Chondrocyte (in vitro differentiated cells): ENCODE measurements around the gene MIEF2. TPM values are rescaled to one million over a fixed set of nuclear protein-coding genes. Genes with fewer than 3 reads are reported as not detected.
"Not testable (repeated sequence)": the region's sequence is repeated elsewhere in the genome, so short reads cannot be mapped to it uniquely, and the experiment has no call there.

Source experiments
- DNase-seq: peaks from one replicate; pipeline ENCODE4 v3.0.0; 2021; ENCODE audit warnings: mixed read lengths, low spot score
- H3K27ac Mint-ChIP-seq: one replicate; pipeline ENCODE4 v1.8.0; 2021; ENCODE audit warnings: mild to moderate bottlenecking, moderate library complexity, mixed read lengths; ENCODE audit not compliant: unreplicated experiment
- H3K27me3 Mint-ChIP-seq: 2 replicates; pipeline ENCODE4 v1.8.0; 2021; ENCODE audit warnings: low read depth, mixed read lengths
- H3K36me3 Mint-ChIP-seq: 2 replicates; pipeline ENCODE4 v1.8.0; 2021; ENCODE audit warnings: low read depth, mixed read lengths
- H3K4me1 Mint-ChIP-seq: 2 replicates; pipeline ENCODE4 v1.8.0; 2021; ENCODE audit warnings: low read depth, mild to moderate bottlenecking, mixed read lengths
- H3K4me3 Mint-ChIP-seq: one replicate; pipeline ENCODE4 v1.8.0; 2021; ENCODE audit warnings: mild to moderate bottlenecking, moderate library complexity, mixed read lengths; ENCODE audit not compliant: unreplicated experiment
- H3K9me3 Mint-ChIP-seq: 2 replicates; pipeline ENCODE4 v1.8.0; 2021; ENCODE audit warnings: low read depth, mixed read lengths
- CTCF ChIP-seq: fragments of 200-600 bp; sonication (generic); IDR thresholded peaks from 2 replicates; pipeline ENCODE4 v1.5.0; 2021; ENCODE audit warnings: antibody characterized with exemption, mild to moderate bottlenecking, moderate library complexity
- long read RNA-seq: library from polyadenylated mRNA; stranded (forward); transcript quantifications from one replicate; pipeline ENCODE4 v2.0.0, GENCODE V29; 2021
- total RNA-seq: library from RNA; stranded (reverse); gene quantifications from 3 replicates; pipeline ENCODE4 v1.2.1, GENCODE V29; 2021

The MIEF2 gene
- total RNA-seq: 9.5 to 11.5 TPM (median 10.7 TPM) in 3 replicates
- long read RNA-seq, transcript MIEF2-201 (4 exons, 3,364 nt): major isoform, 34 of 40 reads
- long read RNA-seq, partial matches to known transcripts: 1 of 40 reads
- long read RNA-seq, other reads (novel, unspliced or antisense): 5 of 40 reads

GRCh38 chr17:18260332-18261145, at the start of gene MIEF2:
Gene MIEF2, plus strand, starts transcription at chr17:18260662. Its CDS starts 2,059 bp downstream, at chr17:18262721.
- peaks cover 30% of the 10 kb centered on the region for H3K4me1 Mint-ChIP-seq
- peaks cover 7% of the 10 kb centered on the region for H3K36me3 Mint-ChIP-seq

DNA sequence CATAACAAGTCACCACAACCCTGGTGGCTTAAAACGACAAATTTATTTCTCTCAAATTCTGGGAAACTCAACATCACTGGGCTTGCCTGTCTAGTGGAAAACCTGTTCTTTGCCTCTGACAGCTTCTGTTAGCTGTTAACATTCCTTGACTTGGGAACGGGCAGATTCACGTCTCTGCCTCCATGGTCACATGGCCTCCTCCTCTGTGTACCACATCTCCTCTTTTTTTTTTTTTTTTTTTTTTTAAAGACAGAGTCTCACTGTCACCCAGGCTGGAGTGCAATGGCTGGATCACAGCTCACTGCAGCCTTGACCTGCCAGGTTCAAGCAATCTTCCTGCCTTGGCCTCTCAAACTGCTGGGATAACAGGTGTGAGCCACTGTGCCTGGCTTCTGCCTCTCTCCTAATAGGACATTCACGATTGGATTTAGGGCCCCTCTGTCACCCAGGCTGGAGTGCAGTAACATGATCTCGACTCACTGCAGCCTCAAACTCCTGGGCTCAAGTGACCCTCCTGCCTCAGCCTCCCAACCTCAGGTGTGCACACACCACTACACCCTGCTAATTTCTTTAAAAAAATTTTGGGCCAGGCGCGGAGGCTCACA, 46.7 kb upstream of the MIEF2 start:
- Mint-ChIP-seq H3K4me3 (no peak overlapping the region), H3K27me3 (no peaks in the 10 kb centered on the region), H3K36me3 (peaks cover 16% of the 10 kb centered on the region), H3K9me3 (no peaks in the 10 kb centered on the region), H3K27ac (no peak overlapping the region), H3K4me1 (peaks cover 1% of the 10 kb centered on the region)
- no peak for DNase-seq
- no peak for TF ChIP-seq CTCF

More at GRCh38 chr17:18260332-18261145, at the start of gene MIEF2:
- TF ChIP-seq CTCF: no peak
- Mint-ChIP-seq H3K27ac (peak within 1 kb of the TSS; percentile 88), H3K27me3 (no peaks in the 10 kb centered on the region), H3K4me3 (peak within 1 kb of the TSS; percentile 80), H3K9me3 (no peaks in the 10 kb centered on the region)
- DNase-seq: peak; percentile 97

DNA sequence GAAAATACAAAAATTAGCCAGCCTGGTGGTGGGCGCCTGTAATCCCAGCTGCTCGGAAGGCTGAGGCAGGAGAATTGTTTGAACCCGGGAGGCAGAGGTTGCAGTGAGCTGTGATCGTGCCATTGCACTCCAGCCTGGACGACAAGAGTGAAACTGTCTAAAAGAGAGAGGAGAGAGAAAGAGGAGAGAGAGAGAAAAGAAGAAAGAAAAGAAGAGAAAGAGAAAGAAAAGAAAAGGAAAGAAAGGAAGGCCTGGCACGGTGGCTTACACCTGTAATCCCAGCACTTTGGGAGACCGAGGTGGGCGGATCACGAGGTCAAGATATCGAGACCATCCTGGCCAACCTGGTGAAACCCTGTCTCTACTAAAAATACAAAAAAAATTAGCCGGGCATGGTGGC, 43.6 kb upstream of the MIEF2 start:
- not testable (repeated sequence) for DNase-seq, H3K27ac Mint-ChIP-seq, H3K27me3 Mint-ChIP-seq, H3K4me1 Mint-ChIP-seq, H3K36me3 Mint-ChIP-seq, H3K4me3 Mint-ChIP-seq, H3K9me3 Mint-ChIP-seq

DNA sequence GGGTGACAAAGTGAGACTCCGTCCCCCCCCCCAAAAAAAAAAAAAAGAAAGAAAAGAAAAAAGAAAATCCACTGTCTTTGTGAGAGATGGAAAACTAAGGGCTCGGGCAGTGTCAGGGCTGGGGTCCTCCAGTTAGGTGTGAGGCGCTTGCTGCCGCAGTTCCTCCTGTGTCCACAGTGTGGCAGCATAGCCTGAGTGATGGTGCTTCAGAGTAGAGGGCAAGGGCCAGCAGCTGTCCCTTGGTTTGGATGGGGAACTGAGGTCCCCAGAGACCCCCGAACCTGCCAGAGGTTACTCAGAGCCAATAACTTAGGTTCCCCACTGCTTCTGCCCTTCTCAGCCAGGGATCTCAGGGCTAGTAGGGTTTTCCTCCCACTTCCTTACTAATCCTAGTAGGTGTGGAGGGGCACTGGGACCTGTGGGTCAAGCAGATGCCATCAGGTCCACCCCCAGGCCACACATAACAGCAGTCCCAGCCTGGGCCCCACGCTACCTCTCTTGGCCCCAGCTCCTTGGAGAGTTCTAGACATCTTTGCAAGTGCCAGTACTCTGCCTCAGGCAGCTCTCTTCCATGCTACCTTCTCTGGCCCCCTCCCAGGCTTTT, 42.9 kb upstream of the MIEF2 start:
- no peak for DNase-seq
- no peaks in the 10 kb centered on the region for H3K27me3 Mint-ChIP-seq
- no peak overlapping the region for H3K27ac Mint-ChIP-seq
- no peaks in the 10 kb centered on the region for H3K9me3 Mint-ChIP-seq
- no peaks in the 10 kb centered on the region for H3K36me3 Mint-ChIP-seq
- peak; percentile 87 for TF ChIP-seq CTCF
- peaks cover 8% of the 10 kb centered on the region for H3K4me1 Mint-ChIP-seq
- no peak overlapping the region for H3K4me3 Mint-ChIP-seq

DNA sequence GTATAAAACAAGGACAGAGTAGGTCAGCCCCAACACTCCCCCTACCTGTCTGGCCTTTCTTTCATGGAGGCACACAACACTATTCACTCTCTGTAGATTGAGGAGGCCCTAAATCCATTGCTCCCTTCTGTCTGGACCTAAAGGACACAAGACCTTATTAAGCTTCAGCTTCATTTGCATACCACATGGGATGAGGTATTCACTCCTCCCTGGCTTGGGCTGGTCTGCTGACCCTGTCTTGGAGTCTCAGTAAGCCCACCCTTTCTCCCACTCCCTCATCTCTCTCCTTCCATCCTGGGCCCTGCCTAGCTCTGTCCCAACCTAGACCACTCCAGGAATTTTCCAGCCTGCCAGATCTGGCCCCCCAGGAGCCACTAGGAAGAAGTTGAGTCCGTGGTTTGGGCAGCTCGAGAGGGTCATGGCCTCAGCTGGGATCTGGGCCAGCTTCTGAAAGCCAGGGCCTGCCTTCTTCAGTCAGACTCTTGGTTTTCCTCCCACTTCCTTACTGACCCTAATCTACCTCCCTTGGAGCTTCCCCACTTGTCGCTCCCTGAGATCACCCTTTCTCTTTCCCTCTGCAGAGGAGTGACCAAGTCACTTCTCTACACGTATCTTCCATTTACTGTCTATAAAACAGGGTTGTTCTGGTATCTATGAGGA, 41.6 kb upstream of the MIEF2 start:
- H3K4me3 Mint-ChIP-seq: no peak overlapping the region
- peak overlapping the region; percentile 70 for H3K27ac Mint-ChIP-seq
- peaks cover 8% of the 10 kb centered on the region for H3K4me1 Mint-ChIP-seq

More for the DNA sequence above, 41.6 kb upstream of the MIEF2 start:
- TF ChIP-seq CTCF: no peak
- DNase-seq: no peak
- Mint-ChIP-seq H3K36me3 (no peaks in the 10 kb centered on the region), H3K9me3 (no peaks in the 10 kb centered on the region), H3K27me3 (no peaks in the 10 kb centered on the region)
